RWPE1 (cell line): ENCODE measurements around the gene PHAF1.

ENCODE experiments used
- CTCF ChIA-PET: fragments of 350-600 bp; sonication (Branson Sonifier 250); formaldehyde crosslinking; extraction: SDS; loops from one replicate; lab custom pipeline; 2021; lab: Yijun Ruan, JAX
- POLR2A ChIA-PET: fragments of 400-600 bp; formaldehyde crosslinking; extraction: SDS; loops from one replicate; lab custom pipeline; 2020; ENCODE audit warnings: antibody characterized with exemption; ENCODE audit not compliant: low non-redundant PET; lab: Yijun Ruan, JAX
- DNase-seq: peaks from one replicate; pipeline ENCODE4 v3.0.0; 2012; ENCODE audit warnings: low spot score
- H3K27ac ChIP-seq: fragments of 450-650 bp; 2 replicates; pipeline ENCODE4 v1.5.1; 2017
- CTCF ChIP-seq: fragments of 450-650 bp; conservative IDR thresholded peaks from 2 replicates; pipeline ENCODE4 v1.5.1; 2017; ENCODE audit warnings: low read depth, mild to moderate bottlenecking

PHAF1 gene

GRCh38 chr16:67163999-67164558 lies 54.3 kb downstream of the PHAF1 start:
- peak overlapping the region; percentile 98 for H3K27ac ChIP-seq

GRCh38 chr16:67164599-67165061 lies 54.9 kb downstream of the PHAF1 start, which contains the start of gene HSF4:
HSF4 (plus strand) TSS chr16:67164745; CDS start chr16:67164812, 67 bp downstream.
- no peak for TF ChIP-seq CTCF
- ChIA-PET POLR2A (no interaction called here), CTCF (no interaction called here)
- peak; percentile 44 for DNase-seq
- peak within 1 kb of the TSS; percentile 98 for H3K27ac ChIP-seq

More at GRCh38 chr16:67163999-67164558, 54.3 kb downstream of the PHAF1 start:
- TF ChIP-seq CTCF, result no peak
- DNase-seq, result no peak
- POLR2A ChIA-PET, result interaction anchor here (1.2 kb wide), 1 partner anchor 11 kb away, joined by 6 read pairs; no protein-coding TSS in a partner anchor
- CTCF ChIA-PET, result interaction anchor here (0.6 to 1.4 kb wide), 4 partner anchors 8 to 15 kb away, joined by 3 to 4 read pairs (median 3); no protein-coding TSS in a partner anchor

- TF ChIP-seq CTCF, result no peak
- peak overlapping the region; percentile 98 for H3K27ac ChIP-seq
- ChIA-PET POLR2A (no interaction called here), CTCF (interaction anchor here (0.6 kb wide), 1 partner anchor 172 kb away, joined by 5 read pairs; no protein-coding TSS in a partner anchor)
- DNase-seq, result no peak
Observed at GRCh38 chr16:67165121-67166078, 55.7 kb downstream of the PHAF1 start.

GRCh38 chr16:67166110-67166547 lies 56.4 kb downstream of the PHAF1 start:
- CTCF ChIA-PET, result interaction anchor here (0.7 kb wide), 1 partner anchor 1256 kb away, joined by 3 read pairs; no protein-coding TSS in a partner anchor
- no peak for TF ChIP-seq CTCF
- DNase-seq, result no peak
- peak overlapping the region; percentile 98 for H3K27ac ChIP-seq
- POLR2A ChIA-PET, result no interaction called here

GRCh38 chr16:67166598-67167168 lies 56.9 kb downstream of the PHAF1 start:
- no peak for DNase-seq
- no peak for TF ChIP-seq CTCF
- peak overlapping the region; percentile 98 for H3K27ac ChIP-seq
- ChIA-PET POLR2A (no interaction called here), CTCF (interaction anchor here (0.7 kb wide), 1 partner anchor 1255 kb away, joined by 3 read pairs; no protein-coding TSS in a partner anchor)
